ENCODE measurements around the gene MSTN. TPM values are rescaled to one million over a fixed set of nuclear protein-coding genes. Genes with fewer than 3 reads are reported as not detected.

Gene MSTN
- total and polyA plus RNA-seq, 2 experiments from 2014 or later = 0.17 to 0.23 TPM

GRCh38 chr2:190084704-190085103 is 22.2 kb upstream of the MSTN start:
- no peaks in the 10 kb centered on the region for H3K79me2 ChIP-seq
- WGBS (ENCODE audit: low lambda C conversion rate, missing lambda C conversion rate) = 75% methylated on average over 2 of the region's 2 CpGs
- TF ChIP-seq EZH2 (IDR thresholded peaks at IDR 0.05; ENCODE audit: borderline replicate concordance) = no peak
- TF ChIP-seq CTCF (IDR thresholded peaks at IDR 0.05; ENCODE audit: poor library complexity) = no peak
- no peak for TF ChIP-seq EZH2phosphoT487 (IDR thresholded peaks at IDR 0.05; ENCODE audit: low read depth, severe bottlenecking, unreplicated experiment)
- no peaks in the 10 kb centered on the region for H3K9me3 ChIP-seq (ENCODE audit: low read depth)
- H2AFZ ChIP-seq = no peak overlapping the region
- no peaks in the 10 kb centered on the region for H4K20me1 ChIP-seq (ENCODE audit: insufficient read depth, poor library complexity, severe bottlenecking)
- H3K27ac ChIP-seq = no peak overlapping the region
- no peak for DNase-seq (ENCODE audit: low spot score)
- no peaks in the 10 kb centered on the region for H3K27me3 ChIP-seq
- no peaks in the 10 kb centered on the region for H3K4me1 ChIP-seq (ENCODE audit: insufficient read depth)
- no peak overlapping the region for H3K4me3 ChIP-seq
- no peaks in the 10 kb centered on the region for H3K36me3 ChIP-seq (replicated peaks; ENCODE audit: insufficient read depth, low read depth)
- no peaks in the 10 kb centered on the region for H3K9me2 ChIP-seq (replicated peaks; ENCODE audit: insufficient read depth)
- H3K4me2 ChIP-seq = no peak overlapping the region

- Histone ChIP-seq H3K4me1 (ENCODE audit: insufficient read depth) (no peaks in the 10 kb centered on the region), H3K27ac (no peak overlapping the region), H3K79me2 (no peaks in the 10 kb centered on the region), H3K27me3 (no peaks in the 10 kb centered on the region), H3K4me3 (no peak overlapping the region), H3K4me2 (no peak overlapping the region), H3K9me2 (replicated peaks; ENCODE audit: insufficient read depth) (no peaks in the 10 kb centered on the region), H4K20me1 (ENCODE audit: insufficient read depth, poor library complexity, severe bottlenecking) (no peaks in the 10 kb centered on the region), H3K9me3 (ENCODE audit: low read depth) (no peaks in the 10 kb centered on the region), H2AFZ (no peak overlapping the region), H3K36me3 (replicated peaks; ENCODE audit: insufficient read depth, low read depth) (no peaks in the 10 kb centered on the region)
- DNase-seq (ENCODE audit: low spot score) = no peak
- WGBS (ENCODE audit: low lambda C conversion rate, missing lambda C conversion rate) = 95% methylated on average over 1 of the region's 1 CpG
- TF ChIP-seq EZH2 (IDR thresholded peaks at IDR 0.05; ENCODE audit: borderline replicate concordance) = no peak
- no peak for TF ChIP-seq EZH2phosphoT487 (IDR thresholded peaks at IDR 0.05; ENCODE audit: low read depth, severe bottlenecking, unreplicated experiment)
- no peak for TF ChIP-seq CTCF (IDR thresholded peaks at IDR 0.05; ENCODE audit: poor library complexity)
Observed at GRCh38 chr2:190082118-190082517, 19.6 kb upstream of the MSTN start.

DNA sequence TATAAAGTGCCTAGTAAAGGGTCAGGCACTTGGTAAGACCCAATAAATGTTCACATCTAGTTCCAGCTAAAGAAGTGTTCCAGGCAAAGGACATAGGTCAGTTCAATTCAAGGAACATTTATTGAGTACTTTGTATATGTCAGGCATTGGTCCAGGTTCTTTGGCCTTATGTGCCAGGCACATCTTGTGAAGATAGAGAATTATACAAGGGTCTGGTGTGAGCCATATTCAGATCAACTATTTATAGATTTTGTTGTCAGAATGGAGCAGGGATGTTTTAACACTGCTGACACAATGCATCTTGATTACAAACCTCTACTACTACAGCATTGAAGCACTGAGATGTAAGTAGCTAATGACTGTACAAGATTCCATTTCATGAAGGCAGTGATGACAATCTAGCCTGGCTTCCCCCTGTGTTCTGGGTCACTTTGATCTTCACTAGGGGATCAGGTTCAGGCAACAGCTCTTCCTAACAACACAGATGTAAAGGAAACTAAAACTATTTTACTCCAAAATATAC is 18.1 kb upstream of the MSTN start:
- TF ChIP-seq EZH2 (IDR thresholded peaks at IDR 0.05; ENCODE audit: borderline replicate concordance) = no peak
- no peak for TF ChIP-seq CTCF (IDR thresholded peaks at IDR 0.05; ENCODE audit: poor library complexity)
- no peak for TF ChIP-seq EZH2phosphoT487 (IDR thresholded peaks at IDR 0.05; ENCODE audit: low read depth, severe bottlenecking, unreplicated experiment)
- Histone ChIP-seq H3K4me1 (ENCODE audit: insufficient read depth) (no peaks in the 10 kb centered on the region), H3K36me3 (replicated peaks; ENCODE audit: insufficient read depth, low read depth) (no peaks in the 10 kb centered on the region), H3K9me2 (replicated peaks; ENCODE audit: insufficient read depth) (no peaks in the 10 kb centered on the region), H2AFZ (no peak overlapping the region), H3K27me3 (no peaks in the 10 kb centered on the region), H3K79me2 (no peaks in the 10 kb centered on the region), H3K4me3 (no peak overlapping the region), H3K9me3 (ENCODE audit: low read depth) (no peaks in the 10 kb centered on the region), H3K4me2 (no peak overlapping the region), H4K20me1 (ENCODE audit: insufficient read depth, poor library complexity, severe bottlenecking) (no peaks in the 10 kb centered on the region), H3K27ac (no peak overlapping the region)
- no peak for DNase-seq (ENCODE audit: low spot score)

DNA sequence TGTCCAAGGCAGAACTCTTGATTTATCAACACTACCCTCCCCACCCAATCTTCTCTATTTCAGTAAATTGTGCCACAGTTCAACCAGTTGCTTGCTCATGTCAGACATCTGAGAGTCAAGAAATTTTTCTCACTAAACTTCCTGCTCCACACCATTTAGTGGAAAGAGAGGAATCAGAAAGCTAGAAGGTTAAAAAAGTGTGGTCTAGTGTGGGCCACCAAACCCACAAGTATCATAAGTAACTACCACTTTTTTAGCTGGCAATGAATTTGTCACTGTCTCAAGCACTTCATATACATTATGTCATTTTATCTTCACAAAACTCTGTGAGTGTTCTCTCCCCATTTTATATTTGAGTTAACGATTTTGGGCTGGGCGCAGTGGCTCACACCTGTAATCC is 16.6 kb upstream of the MSTN start:
- Histone ChIP-seq H3K4me1 (ENCODE audit: insufficient read depth) (no peaks in the 10 kb centered on the region), H3K4me3 (no peak overlapping the region), H4K20me1 (ENCODE audit: insufficient read depth, poor library complexity, severe bottlenecking) (no peaks in the 10 kb centered on the region), H3K9me2 (replicated peaks; ENCODE audit: insufficient read depth) (no peaks in the 10 kb centered on the region), H3K27me3 (no peaks in the 10 kb centered on the region), H3K36me3 (replicated peaks; ENCODE audit: insufficient read depth, low read depth) (no peaks in the 10 kb centered on the region), H3K79me2 (no peaks in the 10 kb centered on the region), H3K27ac (no peak overlapping the region), H3K4me2 (no peak overlapping the region), H2AFZ (no peak overlapping the region), H3K9me3 (ENCODE audit: low read depth) (no peaks in the 10 kb centered on the region)
- TF ChIP-seq EZH2phosphoT487 (IDR thresholded peaks at IDR 0.05; ENCODE audit: low read depth, severe bottlenecking, unreplicated experiment) (no peak), CTCF (IDR thresholded peaks at IDR 0.05; ENCODE audit: poor library complexity) (no peak), EZH2 (IDR thresholded peaks at IDR 0.05; ENCODE audit: borderline replicate concordance) (no peak)
- no peak for DNase-seq (ENCODE audit: low spot score)
- WGBS (ENCODE audit: low lambda C conversion rate, missing lambda C conversion rate) = 93% methylated on average over 2 of the region's 2 CpGs

Measured in hepatocyte (in vitro differentiated cells).